Trophoblast cell (in vitro differentiated cells and primary cell): ENCODE results near the gene KAT6B.

Source experiments
- DNase-seq, 2 donors: peaks; one replicate each; pipeline ENCODE4 v3.0.0-alpha.2; 2016
- H2AFZ ChIP-seq: 2 replicates; pipeline ENCODE4 v1.6.1; 2013; ENCODE audit warnings: low read length, moderate library complexity, mild to moderate bottlenecking; ENCODE audit not compliant: insufficient read depth, poor library complexity
- H2AK5ac ChIP-seq: 2 replicates; pipeline ENCODE4 v1.6.1; 2013; ENCODE audit warnings: mild to moderate bottlenecking, low read length
- H2BK120ac ChIP-seq: 2 replicates; pipeline ENCODE4 v1.6.1; 2013; ENCODE audit warnings: low read length, mild to moderate bottlenecking, moderate library complexity; ENCODE audit not compliant: insufficient read depth, poor library complexity
- H2BK12ac ChIP-seq: 2 replicates; pipeline ENCODE4 v1.6.1; 2013; ENCODE audit warnings: mild to moderate bottlenecking, low read length, moderate library complexity
- H2BK5ac ChIP-seq: 2 replicates; pipeline ENCODE4 v1.6.1; 2013; ENCODE audit warnings: low read length, low read depth, moderate library complexity, mild to moderate bottlenecking; ENCODE audit not compliant: poor library complexity
- H3K14ac ChIP-seq: 2 replicates; pipeline ENCODE4 v1.6.1; 2013; ENCODE audit warnings: mild to moderate bottlenecking, low read length
- H3K18ac ChIP-seq: 2 replicates; pipeline ENCODE4 v1.6.1; 2013; ENCODE audit warnings: mild to moderate bottlenecking, low read length
- H3K23ac ChIP-seq: 2 replicates; pipeline ENCODE4 v1.6.1; 2013; ENCODE audit warnings: low read length
- H3K27ac ChIP-seq: 2 replicates; pipeline ENCODE4 v1.5.1; 2013; ENCODE audit warnings: low read depth, mild to moderate bottlenecking, inconsistent platforms, low read length, moderate library complexity
- H3K27me3 ChIP-seq: 2 replicates; pipeline ENCODE4 v1.6.1; 2013; ENCODE audit warnings: inconsistent platforms, mild to moderate bottlenecking, low read length, moderate library complexity; ENCODE audit not compliant: insufficient read depth
- H3K36me3 ChIP-seq, 2 experiments: 1 replicate in 1 of 2; 2 replicates in 1 of 2; pipeline ENCODE4 v1.6.1; 2013; ENCODE audit warnings: low read length in 2 of 2, mild to moderate bottlenecking in 2 of 2, moderate library complexity in 1 of 2; ENCODE audit not compliant: insufficient read depth in 2 of 2, control insufficient read depth in 1 of 2
- H3K4ac ChIP-seq: 2 replicates; pipeline ENCODE4 v1.6.1; 2013; ENCODE audit warnings: low read depth, mild to moderate bottlenecking, low read length, moderate library complexity
- H3K4me1 ChIP-seq, 2 experiments: 1 replicate in 1 of 2; 2 replicates in 1 of 2; pipeline ENCODE4 v1.6.1; 2013; ENCODE audit warnings: low read length in 2 of 2, mild to moderate bottlenecking in 2 of 2, moderate library complexity in 1 of 2; ENCODE audit not compliant: insufficient read depth in 2 of 2, control insufficient read depth in 1 of 2
- H3K4me2 ChIP-seq: 2 replicates; pipeline ENCODE4 v1.6.1; 2013; ENCODE audit warnings: inconsistent platforms, mild to moderate bottlenecking, low read length, moderate library complexity
- H3K4me3 ChIP-seq: 2 replicates; pipeline ENCODE4 v1.5.1; 2013; ENCODE audit warnings: mild to moderate bottlenecking, low read depth, low read length, inconsistent platforms
- H3K79me1 ChIP-seq: one replicate; pipeline ENCODE4 v1.6.1; 2013; ENCODE audit warnings: low read length
- H3K79me2 ChIP-seq: 2 replicates; pipeline ENCODE4 v1.6.1; 2013; ENCODE audit warnings: low read length, mild to moderate bottlenecking; ENCODE audit not compliant: control insufficient read depth, insufficient read depth, poor library complexity
- H3K9ac ChIP-seq: 2 replicates; pipeline ENCODE4 v1.6.1; 2013; ENCODE audit warnings: mild to moderate bottlenecking, low read length
- H3K9me3 ChIP-seq: 2 replicates; pipeline ENCODE4 v1.6.1; 2013; ENCODE audit warnings: low read depth, mild to moderate bottlenecking, control low read depth, inconsistent platforms, low read length; ENCODE audit not compliant: insufficient read depth
- H4K12ac ChIP-seq: 2 replicates; pipeline ENCODE4 v1.6.1; 2013; ENCODE audit warnings: low read depth, mild to moderate bottlenecking, low read length, moderate library complexity
- H4K8ac ChIP-seq: 2 replicates; pipeline ENCODE4 v1.6.1; 2013; ENCODE audit warnings: low read depth, mild to moderate bottlenecking, low read length, moderate library complexity
- H4K91ac ChIP-seq: one replicate; pipeline ENCODE4 v1.6.1; 2013; ENCODE audit warnings: low read depth, mild to moderate bottlenecking, low read length, moderate library complexity
- WGBS: extraction: QIAGEN DNeasy Blood & Tissue Kit; methylation state at CpG from one replicate; pipeline ENCODE4 v1.1.7; 2013; ENCODE audit warnings: missing lambda C conversion rate; ENCODE audit not compliant: insufficient read length, insufficient coverage; ENCODE audit errors: extremely low coverage; 5-methylcytosine and 5-hydroxymethylcytosine counted together

The KAT6B gene

GRCh38 chr10:75010373-75010772 is 184.0 kb downstream of the KAT6B start:
- no peak overlapping the region for H4K12ac ChIP-seq
- no peak overlapping the region for H3K23ac ChIP-seq
- WGBS = no CpG with 5 or more reads among the region's 1 CpG
- H2AFZ ChIP-seq = no peak overlapping the region
- no peak overlapping the region for H4K8ac ChIP-seq
- no peaks in the 10 kb centered on the region for H3K79me2 ChIP-seq
- no peaks in the 10 kb centered on the region for H3K27me3 ChIP-seq
- no peak overlapping the region for H4K91ac ChIP-seq
- no peak overlapping the region for H3K4ac ChIP-seq
- no peak overlapping the region for H3K9ac ChIP-seq
- H3K4me2 ChIP-seq = no peak overlapping the region
- H3K4me3 ChIP-seq = no peak overlapping the region
- H3K18ac ChIP-seq = no peak overlapping the region
- DNase-seq = no peak
- no peaks in the 10 kb centered on the region for H3K4me1 ChIP-seq
- H3K79me1 ChIP-seq = no peaks in the 10 kb centered on the region
- no peak overlapping the region for H3K27ac ChIP-seq
- H2BK5ac ChIP-seq = no peak overlapping the region
- no peaks in the 10 kb centered on the region for H3K9me3 ChIP-seq
- H3K14ac ChIP-seq = no peak overlapping the region
- no peak overlapping the region for H2BK120ac ChIP-seq
- no peak overlapping the region for H2AK5ac ChIP-seq
- no peaks in the 10 kb centered on the region for H3K36me3 ChIP-seq
- no peak overlapping the region for H2BK12ac ChIP-seq

DNA sequence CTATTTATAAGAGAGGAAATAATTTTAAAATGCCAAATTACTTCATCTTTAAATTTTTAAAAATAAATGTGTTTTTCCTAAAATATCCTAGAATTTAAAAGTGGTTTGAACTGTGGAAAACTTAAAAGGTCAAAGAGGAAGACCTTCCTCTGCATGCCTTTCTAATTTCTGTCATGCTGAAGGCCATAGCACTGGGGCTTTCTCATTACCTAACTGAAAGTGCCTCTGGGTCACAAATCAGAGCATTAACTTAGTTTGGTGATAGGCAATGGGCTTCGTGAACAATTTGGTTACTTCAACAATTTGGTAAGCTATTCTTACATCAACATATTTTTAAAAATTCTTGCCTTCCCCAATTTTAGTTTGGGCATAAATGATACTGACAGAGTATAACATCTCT is 184.8 kb downstream of the KAT6B start:
- no peak overlapping the region for H2BK12ac ChIP-seq

GRCh38 chr10:75012471-75012870 is 186.1 kb downstream of the KAT6B start:
- Histone ChIP-seq H3K79me2 (no peaks in the 10 kb centered on the region), H2AFZ (no peak overlapping the region), H3K9me3 (no peaks in the 10 kb centered on the region), H2BK120ac (no peak overlapping the region), H3K36me3 (no peaks in the 10 kb centered on the region), H3K27ac (no peak overlapping the region), H2AK5ac (no peak overlapping the region), H3K4ac (no peak overlapping the region), H3K79me1 (no peaks in the 10 kb centered on the region), H3K4me2 (no peak overlapping the region), H2BK5ac (no peak overlapping the region), H2BK12ac (no peak overlapping the region), H3K4me1 (no peaks in the 10 kb centered on the region), H3K18ac (no peak overlapping the region), H3K27me3 (no peaks in the 10 kb centered on the region), H4K8ac (no peak overlapping the region), H3K23ac (no peak overlapping the region), H4K91ac (no peak overlapping the region), H3K4me3 (no peak overlapping the region), H3K9ac (no peak overlapping the region), H3K14ac (no peak overlapping the region), H4K12ac (no peak overlapping the region)
- DNase-seq = no peak
- no CpG with 5 or more reads among the region's 8 CpGs for WGBS

More for the DNA sequence above, 184.8 kb downstream of the KAT6B start:
- Histone ChIP-seq H3K79me1 (no peaks in the 10 kb centered on the region), H3K14ac (no peak overlapping the region), H3K4me1 (no peaks in the 10 kb centered on the region), H2AK5ac (no peak overlapping the region), H3K4me2 (no peak overlapping the region), H3K9me3 (no peaks in the 10 kb centered on the region), H3K4ac (no peak overlapping the region), H2BK5ac (no peak overlapping the region), H3K36me3 (no peaks in the 10 kb centered on the region), H2AFZ (no peak overlapping the region), H2BK120ac (no peak overlapping the region), H3K4me3 (no peak overlapping the region), H3K27me3 (no peaks in the 10 kb centered on the region), H4K12ac (no peak overlapping the region), H3K79me2 (no peaks in the 10 kb centered on the region), H4K8ac (no peak overlapping the region), H3K18ac (no peak overlapping the region), H3K9ac (no peak overlapping the region), H3K27ac (no peak overlapping the region), H3K23ac (no peak overlapping the region), H4K91ac (no peak overlapping the region)
- no CpG with 5 or more reads among the region's 1 CpG for WGBS
- DNase-seq = no peak

GRCh38 chr10:75013007-75013406 is 186.6 kb downstream of the KAT6B start:
- Histone ChIP-seq H3K4ac (no peak overlapping the region), H3K18ac (no peak overlapping the region), H4K12ac (no peak overlapping the region), H3K79me2 (no peaks in the 10 kb centered on the region), H3K27ac (no peak overlapping the region), H4K91ac (no peak overlapping the region), H3K79me1 (no peaks in the 10 kb centered on the region), H3K36me3 (no peaks in the 10 kb centered on the region), H3K14ac (no peak overlapping the region), H4K8ac (no peak overlapping the region), H3K23ac (no peak overlapping the region), H2BK12ac (no peak overlapping the region), H3K4me1 (no peaks in the 10 kb centered on the region), H2BK5ac (no peak overlapping the region), H3K9me3 (no peaks in the 10 kb centered on the region), H2BK120ac (no peak overlapping the region), H3K9ac (no peak overlapping the region), H3K4me3 (no peak overlapping the region), H3K27me3 (no peaks in the 10 kb centered on the region), H2AK5ac (no peak overlapping the region), H3K4me2 (no peak overlapping the region), H2AFZ (no peak overlapping the region)
- DNase-seq = no peak
